RWPE1 (cell line): ENCODE results near the gene CHSY1.
A peak's percentile ranks its signal among the peaks of the same experiment; 100 is the strongest.

Experiments used
- CTCF ChIA-PET: fragments of 350-600 bp; sonication (Branson Sonifier 250); formaldehyde crosslinking; extraction: SDS; loops from one replicate; lab custom pipeline; 2021; lab: Yijun Ruan, JAX
- POLR2A ChIA-PET: fragments of 400-600 bp; formaldehyde crosslinking; extraction: SDS; loops from one replicate; lab custom pipeline; 2020; ENCODE audit warnings: antibody characterized with exemption; ENCODE audit not compliant: low non-redundant PET; lab: Yijun Ruan, JAX
- DNase-seq: peaks from one replicate; pipeline ENCODE4 v3.0.0; 2012; ENCODE audit warnings: low spot score
- H3K27ac ChIP-seq: fragments of 450-650 bp; 2 replicates; pipeline ENCODE4 v1.5.1; 2017
- CTCF ChIP-seq: fragments of 450-650 bp; conservative IDR thresholded peaks from 2 replicates; pipeline ENCODE4 v1.5.1; 2017; ENCODE audit warnings: low read depth, mild to moderate bottlenecking

The CHSY1 gene

DNA sequence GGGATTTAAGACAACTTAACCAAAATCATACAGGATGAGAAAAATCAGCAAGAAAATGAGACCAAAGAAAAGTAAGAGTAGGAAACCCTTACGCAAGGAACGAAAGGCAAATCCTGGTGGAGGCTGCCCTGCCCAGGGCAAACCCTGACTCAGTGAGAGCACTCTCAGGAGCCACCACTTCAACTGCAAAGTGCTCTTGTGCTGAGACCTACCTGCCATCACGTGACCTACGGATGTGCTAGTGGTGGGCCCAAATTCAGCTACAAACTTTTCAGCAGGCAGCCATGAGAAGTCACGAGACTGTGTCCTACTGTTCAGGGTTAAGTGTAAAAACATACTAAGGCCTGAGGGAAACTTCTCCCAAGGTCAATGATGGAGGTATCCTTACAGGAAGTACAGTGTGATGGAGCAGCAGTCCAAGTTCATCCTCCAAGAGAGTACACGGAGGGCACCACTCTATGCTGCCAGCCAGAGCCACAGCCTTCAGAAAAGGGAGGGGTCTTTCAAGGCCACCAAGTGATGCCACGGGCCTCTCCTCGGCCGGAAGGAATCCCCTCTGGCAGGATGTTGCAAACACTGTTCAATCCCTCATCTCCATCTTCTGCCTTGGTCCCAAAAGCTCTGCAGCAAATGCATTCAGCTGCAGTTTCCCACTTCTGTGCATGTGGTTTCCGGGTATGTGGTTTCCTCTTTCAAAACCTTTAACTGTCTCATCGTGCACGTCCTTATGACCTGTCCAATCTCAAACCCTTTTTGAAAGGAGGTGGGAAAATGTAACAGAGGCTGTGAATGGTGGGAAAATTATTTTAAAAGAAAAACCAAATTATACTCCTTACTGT, 9.5 kb downstream of the CHSY1 start:
- H3K27ac ChIP-seq, result peak overlapping the region; percentile 76
- peak; percentile 73 for DNase-seq
- TF ChIP-seq CTCF, result no peak
- ChIA-PET POLR2A (no interaction called here), CTCF (interaction anchor here (0.6 kb wide), 1 partner anchor 405 kb away, joined by 3 read pairs; no protein-coding TSS in a partner anchor)

- no peak overlapping the region for H3K27ac ChIP-seq
- CTCF ChIA-PET, result no interaction called here
- no peak for TF ChIP-seq CTCF
- DNase-seq, result no peak
- POLR2A ChIA-PET, result no interaction called here
These were observed 11.5 kb downstream of the CHSY1 start for GRCh38 chr15:101240358-101240757.

GRCh38 chr15:101239724-101240136, 12.1 kb downstream of the CHSY1 start:
- POLR2A ChIA-PET, result no interaction called here
- no peak for TF ChIP-seq CTCF
- CTCF ChIA-PET, result no interaction called here
- DNase-seq, result no peak
- H3K27ac ChIP-seq, result no peak overlapping the region

GRCh38 chr15:101237251-101237650, 14.6 kb downstream of the CHSY1 start:
- ChIA-PET POLR2A (no interaction called here), CTCF (no interaction called here)
- no peak for TF ChIP-seq CTCF
- no peak overlapping the region for H3K27ac ChIP-seq
- no peak for DNase-seq

- ChIA-PET CTCF (no interaction called here), POLR2A (no interaction called here)
- no peak for TF ChIP-seq CTCF
- no peak for DNase-seq
- peak overlapping the region; percentile 68; the same call in 1 of the 2 replicates for H3K27ac ChIP-seq
These were observed 18.1 kb downstream of the CHSY1 start for GRCh38 chr15:101233651-101234280.

DNA sequence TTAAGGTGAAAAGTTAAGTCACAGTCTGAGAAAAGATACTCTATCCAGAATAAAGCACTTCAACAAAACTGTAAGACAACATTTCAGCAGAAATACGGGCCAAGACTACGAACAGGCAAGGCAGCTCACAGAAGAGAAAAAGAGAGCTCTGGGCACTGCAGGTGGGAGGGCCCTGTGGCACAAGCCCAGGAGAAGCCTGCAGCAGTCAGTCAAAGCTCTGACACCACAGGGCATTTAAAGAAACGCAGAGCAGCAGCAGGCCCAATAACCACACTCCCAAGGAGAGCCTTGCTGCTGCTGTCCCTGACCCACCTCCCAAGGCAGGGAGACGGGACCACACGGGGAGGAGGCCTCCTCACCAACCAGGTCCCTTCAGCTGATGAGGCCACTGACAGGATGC, 19.2 kb downstream of the CHSY1 start:
- peak overlapping the region; percentile 68 for H3K27ac ChIP-seq
- CTCF ChIA-PET, result no interaction called here
- TF ChIP-seq CTCF, result no peak
- POLR2A ChIA-PET, result no interaction called here
- DNase-seq, result no peak
